ENCODE results near the gene TTC24.
"Not testable (repeated sequence)": the region's sequence is repeated elsewhere in the genome, so short reads cannot be mapped to it uniquely, and the experiment has no call there.

The TTC24 gene

GRCh38 chr1:156552937-156553336 lies 26.6 kb upstream of the TTC24 start:
- not testable (repeated sequence) for H3K9ac ChIP-seq (ENCODE audit: low read depth in 1 of 2, low read length in 2 of 2); H3K4me1 ChIP-seq (ENCODE audit: control insufficient read depth in 1 of 2, insufficient read depth in 2 of 2, low read length in 2 of 2); H3K27me3 ChIP-seq (ENCODE audit: control insufficient read depth in 1 of 2, insufficient read depth in 2 of 2, low read length in 2 of 2); H3K27ac ChIP-seq (ENCODE audit: low read depth, low read length); H3K4me3 ChIP-seq (ENCODE audit: low read depth in 1 of 2, low read length in 2 of 2); H3K9me3 ChIP-seq (ENCODE audit: control insufficient read depth in 1 of 2, low read length in 2 of 2)
- peaks cover 0 to 35% of the 10 kb centered on the region in 2 donors for H3K36me3 ChIP-seq (ENCODE audit: control insufficient read depth in 1 of 2, insufficient read depth in 2 of 2, low read length in 2 of 2)

DNA sequence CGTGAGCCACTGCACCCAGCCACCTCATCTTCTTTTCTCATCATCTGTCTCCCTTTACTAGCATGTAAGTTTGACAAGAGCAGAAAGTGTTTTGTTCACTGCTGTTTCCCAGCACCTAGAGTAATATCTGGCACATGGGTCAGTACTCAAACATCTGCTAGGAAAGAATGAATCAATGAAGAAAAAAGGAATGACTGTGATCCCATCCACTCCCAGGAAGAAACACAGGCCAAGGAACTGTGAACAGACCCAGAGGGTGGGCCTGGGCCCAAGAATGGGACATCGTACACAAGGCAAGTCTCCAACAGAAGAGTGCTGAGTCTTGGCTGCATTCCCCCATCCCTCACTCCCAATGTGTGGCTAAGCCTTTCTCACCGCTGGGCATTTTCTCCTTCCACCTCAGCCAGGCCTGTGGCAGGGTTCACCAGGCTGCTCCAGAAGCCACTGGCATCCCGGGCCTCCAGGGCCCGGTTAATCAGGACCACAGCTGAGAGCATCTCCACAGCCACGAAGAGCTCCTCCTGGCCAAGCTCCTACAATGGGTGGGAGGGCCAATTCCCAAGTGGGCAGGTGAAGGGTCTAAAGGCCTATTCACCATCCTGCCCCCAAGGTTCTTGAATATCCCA lies 25.6 kb upstream of the TTC24 start:
- Histone ChIP-seq H3K9me3 (ENCODE audit: control insufficient read depth in 1 of 2, low read length in 2 of 2) (no peaks in the 10 kb centered on the region), H3K4me1 (ENCODE audit: control insufficient read depth in 1 of 2, insufficient read depth in 2 of 2, low read length in 2 of 2) (no peaks in the 10 kb centered on the region), H3K27me3 (ENCODE audit: control insufficient read depth in 1 of 2, insufficient read depth in 2 of 2, low read length in 2 of 2) (no peaks in the 10 kb centered on the region), H3K36me3 (ENCODE audit: control insufficient read depth in 1 of 2, insufficient read depth in 2 of 2, low read length in 2 of 2) (peaks cover 0 to 26% of the 10 kb centered on the region in 2 donors), H3K9ac (ENCODE audit: low read depth in 1 of 2, low read length in 2 of 2) (no peak overlapping the region), H3K27ac (ENCODE audit: low read depth, low read length) (no peak overlapping the region), H3K4me3 (ENCODE audit: low read depth in 1 of 2, low read length in 2 of 2) (no peak overlapping the region)

GRCh38 chr1:156554971-156555370 lies 24.6 kb upstream of the TTC24 start:
- Histone ChIP-seq H3K4me3 (ENCODE audit: low read depth in 1 of 2, low read length in 2 of 2) (no peak overlapping the region), H3K9ac (ENCODE audit: low read depth in 1 of 2, low read length in 2 of 2) (no peak overlapping the region), H3K27ac (ENCODE audit: low read depth, low read length) (no peak overlapping the region), H3K36me3 (ENCODE audit: control insufficient read depth in 1 of 2, insufficient read depth in 2 of 2, low read length in 2 of 2) (peaks cover 0 to 20% of the 10 kb centered on the region in 2 donors), H3K4me1 (ENCODE audit: control insufficient read depth in 1 of 2, insufficient read depth in 2 of 2, low read length in 2 of 2) (no peaks in the 10 kb centered on the region), H3K27me3 (ENCODE audit: control insufficient read depth in 1 of 2, insufficient read depth in 2 of 2, low read length in 2 of 2) (no peaks in the 10 kb centered on the region), H3K9me3 (ENCODE audit: control insufficient read depth in 1 of 2, low read length in 2 of 2) (no peaks in the 10 kb centered on the region)

GRCh38 chr1:156555715-156556114 lies 23.8 kb upstream of the TTC24 start:
- Histone ChIP-seq H3K9ac (ENCODE audit: low read depth in 1 of 2, low read length in 2 of 2) (no peak overlapping the region), H3K4me3 (ENCODE audit: low read depth in 1 of 2, low read length in 2 of 2) (no peak overlapping the region), H3K4me1 (ENCODE audit: control insufficient read depth in 1 of 2, insufficient read depth in 2 of 2, low read length in 2 of 2) (no peaks in the 10 kb centered on the region), H3K27me3 (ENCODE audit: control insufficient read depth in 1 of 2, insufficient read depth in 2 of 2, low read length in 2 of 2) (no peaks in the 10 kb centered on the region), H3K27ac (ENCODE audit: low read depth, low read length) (no peak overlapping the region), H3K36me3 (ENCODE audit: control insufficient read depth in 1 of 2, insufficient read depth in 2 of 2, low read length in 2 of 2) (peaks cover 0 to 14% of the 10 kb centered on the region in 2 donors), H3K9me3 (ENCODE audit: control insufficient read depth in 1 of 2, low read length in 2 of 2) (no peaks in the 10 kb centered on the region)

DNA sequence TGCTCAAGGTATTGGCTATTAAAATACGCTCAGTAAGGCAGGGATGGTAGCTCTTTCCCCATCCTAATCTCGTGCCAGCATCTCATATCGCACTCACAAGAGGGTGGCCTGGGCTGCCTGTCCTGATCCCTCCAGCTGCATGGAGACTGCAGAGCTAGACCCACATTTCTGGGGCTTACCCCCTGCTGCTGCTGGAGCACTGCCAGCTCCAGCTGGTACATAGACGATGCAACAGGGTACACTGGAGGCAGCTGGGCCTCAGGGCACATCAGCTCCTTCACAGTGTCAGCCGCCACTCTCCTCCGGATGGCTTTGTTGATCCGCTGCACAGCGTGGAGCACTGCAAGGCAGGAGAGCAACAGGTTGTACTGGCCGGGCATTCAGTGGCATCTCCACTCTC lies 23.2 kb upstream of the TTC24 start:
- Histone ChIP-seq H3K27me3 (ENCODE audit: control insufficient read depth in 1 of 2, insufficient read depth in 2 of 2, low read length in 2 of 2) (no peaks in the 10 kb centered on the region), H3K4me1 (ENCODE audit: control insufficient read depth in 1 of 2, insufficient read depth in 2 of 2, low read length in 2 of 2) (no peaks in the 10 kb centered on the region), H3K9ac (ENCODE audit: low read depth in 1 of 2, low read length in 2 of 2) (no peak overlapping the region), H3K36me3 (ENCODE audit: control insufficient read depth in 1 of 2, insufficient read depth in 2 of 2, low read length in 2 of 2) (peaks cover 0 to 16% of the 10 kb centered on the region in 2 donors), H3K9me3 (ENCODE audit: control insufficient read depth in 1 of 2, low read length in 2 of 2) (no peaks in the 10 kb centered on the region), H3K4me3 (ENCODE audit: low read depth in 1 of 2, low read length in 2 of 2) (no peak overlapping the region), H3K27ac (ENCODE audit: low read depth, low read length) (no peak overlapping the region)

- Histone ChIP-seq H3K27me3 (ENCODE audit: control insufficient read depth in 1 of 2, insufficient read depth in 2 of 2, low read length in 2 of 2) (no peaks in the 10 kb centered on the region), H3K36me3 (ENCODE audit: control insufficient read depth in 1 of 2, insufficient read depth in 2 of 2, low read length in 2 of 2) (peaks cover 0 to 31% of the 10 kb centered on the region in 2 donors), H3K4me1 (ENCODE audit: control insufficient read depth in 1 of 2, insufficient read depth in 2 of 2, low read length in 2 of 2) (no peaks in the 10 kb centered on the region), H3K27ac (ENCODE audit: low read depth, low read length) (no peak overlapping the region), H3K9ac (ENCODE audit: low read depth in 1 of 2, low read length in 2 of 2) (no peak overlapping the region), H3K4me3 (ENCODE audit: low read depth in 1 of 2, low read length in 2 of 2) (no peak overlapping the region), H3K9me3 (ENCODE audit: control insufficient read depth in 1 of 2, low read length in 2 of 2) (no peaks in the 10 kb centered on the region)
These were observed 20.3 kb upstream of the TTC24 start for GRCh38 chr1:156559086-156559796.

- Histone ChIP-seq H3K36me3 (ENCODE audit: control insufficient read depth in 1 of 2, insufficient read depth in 2 of 2, low read length in 2 of 2) (peaks cover 0 to 37% of the 10 kb centered on the region in 2 donors), H3K27me3 (ENCODE audit: control insufficient read depth in 1 of 2, insufficient read depth in 2 of 2, low read length in 2 of 2) (no peaks in the 10 kb centered on the region), H3K27ac (ENCODE audit: low read depth, low read length) (no peak overlapping the region), H3K9ac (ENCODE audit: low read depth in 1 of 2, low read length in 2 of 2) (no peak overlapping the region), H3K4me1 (ENCODE audit: control insufficient read depth in 1 of 2, insufficient read depth in 2 of 2, low read length in 2 of 2) (no peaks in the 10 kb centered on the region), H3K9me3 (ENCODE audit: control insufficient read depth in 1 of 2, low read length in 2 of 2) (no peaks in the 10 kb centered on the region), H3K4me3 (ENCODE audit: low read depth in 1 of 2, low read length in 2 of 2) (no peak overlapping the region)
These were observed 19.6 kb upstream of the TTC24 start for GRCh38 chr1:156559797-156560385.

GRCh38 chr1:156560585-156561163 lies 18.8 kb upstream of the TTC24 start:
- H3K27ac ChIP-seq (ENCODE audit: low read depth, low read length) = no peak overlapping the region

DNA sequence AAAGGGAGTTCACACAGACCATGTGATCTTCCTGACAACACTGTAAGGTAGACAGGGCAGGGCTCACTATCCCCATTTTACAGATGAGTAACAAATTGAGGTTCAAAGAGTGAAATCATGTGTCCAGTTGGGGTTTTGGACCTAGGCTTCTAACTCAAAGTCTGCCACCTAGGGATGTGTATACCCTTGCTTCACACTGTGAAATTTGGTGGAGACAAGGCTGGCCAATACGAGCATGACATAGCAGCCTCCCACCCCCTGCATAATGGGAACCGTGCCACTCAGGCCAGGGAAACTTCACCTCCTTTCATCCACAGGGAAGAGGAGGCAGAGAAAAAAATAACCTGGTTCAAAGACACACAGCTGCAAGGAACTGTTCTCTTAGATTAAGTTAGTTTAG lies 14.0 kb upstream of the TTC24 start:
- H3K4me1 ChIP-seq (ENCODE audit: control insufficient read depth in 1 of 2, insufficient read depth in 2 of 2, low read length in 2 of 2) = peaks cover 0 to 1% of the 10 kb centered on the region in 2 donors
- peaks cover 0 to 35% of the 10 kb centered on the region in 2 donors for H3K36me3 ChIP-seq (ENCODE audit: control insufficient read depth in 1 of 2, insufficient read depth in 2 of 2, low read length in 2 of 2)
- no peak overlapping the region for H3K9ac ChIP-seq (ENCODE audit: low read depth in 1 of 2, low read length in 2 of 2)
- no peak overlapping the region for H3K4me3 ChIP-seq (ENCODE audit: low read depth in 1 of 2, low read length in 2 of 2)
- no peaks in the 10 kb centered on the region for H3K9me3 ChIP-seq (ENCODE audit: control insufficient read depth in 1 of 2, low read length in 2 of 2)
- H3K27ac ChIP-seq (ENCODE audit: low read depth, low read length) = no peak overlapping the region
- H3K27me3 ChIP-seq (ENCODE audit: control insufficient read depth in 1 of 2, insufficient read depth in 2 of 2, low read length in 2 of 2) = no peaks in the 10 kb centered on the region

More at GRCh38 chr1:156560585-156561163, 18.8 kb upstream of the TTC24 start:
- Histone ChIP-seq H3K27me3 (ENCODE audit: control insufficient read depth in 1 of 2, insufficient read depth in 2 of 2, low read length in 2 of 2) (no peaks in the 10 kb centered on the region), H3K4me3 (ENCODE audit: low read depth in 1 of 2, low read length in 2 of 2) (no peak overlapping the region), H3K4me1 (ENCODE audit: control insufficient read depth in 1 of 2, insufficient read depth in 2 of 2, low read length in 2 of 2) (no peaks in the 10 kb centered on the region), H3K9ac (ENCODE audit: low read depth in 1 of 2, low read length in 2 of 2) (no peak overlapping the region), H3K36me3 (ENCODE audit: control insufficient read depth in 1 of 2, insufficient read depth in 2 of 2, low read length in 2 of 2) (peaks cover 0 to 42% of the 10 kb centered on the region in 2 donors), H3K9me3 (ENCODE audit: control insufficient read depth in 1 of 2, low read length in 2 of 2) (no peaks in the 10 kb centered on the region)

DNA sequence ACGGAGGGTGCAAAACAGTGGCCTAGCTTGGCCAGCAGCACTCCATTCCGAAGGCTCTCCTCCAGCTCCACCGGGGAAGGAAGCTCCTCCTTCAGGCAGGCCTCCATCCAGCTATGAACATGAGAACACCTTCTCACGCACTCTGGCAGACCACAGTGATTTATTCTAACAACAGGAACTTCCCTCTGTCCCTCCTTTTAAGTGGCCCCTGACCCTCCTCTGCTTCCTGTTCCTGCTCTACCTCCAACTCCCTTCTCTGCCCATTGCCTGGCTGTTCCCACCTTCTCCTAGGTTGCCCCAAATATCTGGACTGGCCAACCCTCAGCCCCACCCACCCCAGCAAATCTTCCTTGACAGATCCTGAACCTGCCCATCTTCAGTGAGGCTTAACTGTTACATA lies 13.1 kb upstream of the TTC24 start:
- Histone ChIP-seq H3K36me3 (ENCODE audit: control insufficient read depth in 1 of 2, insufficient read depth in 2 of 2, low read length in 2 of 2) (peaks cover 0 to 31% of the 10 kb centered on the region in 2 donors), H3K4me3 (ENCODE audit: low read depth in 1 of 2, low read length in 2 of 2) (no peak overlapping the region), H3K9me3 (ENCODE audit: control insufficient read depth in 1 of 2, low read length in 2 of 2) (no peaks in the 10 kb centered on the region), H3K9ac (ENCODE audit: low read depth in 1 of 2, low read length in 2 of 2) (no peak overlapping the region), H3K4me1 (ENCODE audit: control insufficient read depth in 1 of 2, insufficient read depth in 2 of 2, low read length in 2 of 2) (peaks cover 8 to 10% of the 10 kb centered on the region in 2 donors), H3K27ac (ENCODE audit: low read depth, low read length) (no peak overlapping the region), H3K27me3 (ENCODE audit: control insufficient read depth in 1 of 2, insufficient read depth in 2 of 2, low read length in 2 of 2) (no peaks in the 10 kb centered on the region)
